SU-DHL-6 (cell line): ENCODE data around the gene AGBL4.

ENCODE experiments used
- H2AFZ ChIP-seq: fragments of 200-600 bp; sonication (generic); 2 replicates; pipeline ENCODE4 v1.6.1; 2014; ENCODE audit warnings: low read depth, mild to moderate bottlenecking, moderate library complexity, mixed read lengths, antibody characterized with exemption, low read length; ENCODE audit not compliant: severe bottlenecking
- H3F3A ChIP-seq: fragments of 200-600 bp; shearing (Covaris generic); 2 replicates; pipeline ENCODE4 v1.6.0; 2016; ENCODE audit warnings: antibody characterized with exemption, mild to moderate bottlenecking; ENCODE audit not compliant: insufficient read depth
- H3K27ac ChIP-seq: fragments of 200-600 bp; sonication (generic); 2 replicates; pipeline ENCODE4 v1.5.1; 2016; ENCODE audit warnings: low read depth, mild to moderate bottlenecking, low read length, moderate library complexity, mixed read lengths
- H3K27me3 ChIP-seq: fragments of 200-600 bp; sonication (generic), shearing (Covaris generic); 2 replicates; pipeline ENCODE4 v1.6.0; 2014; ENCODE audit warnings: mild to moderate bottlenecking, low read length
- H3K36me3 ChIP-seq: fragments of 200-600 bp; sonication (generic); 2 replicates; pipeline ENCODE4 v1.6.1; 2014; ENCODE audit warnings: mild to moderate bottlenecking, low read length, mixed read lengths
- H3K4me2 ChIP-seq: fragments of 300-600, 200-600 bp; shearing (Covaris generic), sonication (generic); 2 replicates; pipeline ENCODE4 v1.6.0; 2014; ENCODE audit warnings: low read length, low read depth, mild to moderate bottlenecking; ENCODE audit not compliant: poor library complexity, severe bottlenecking
- H3K4me3 ChIP-seq: fragments of 200-600 bp; sonication (generic); 2 replicates; pipeline ENCODE4 v1.5.1; 2014; ENCODE audit warnings: antibody characterized with exemption, low read length, mild to moderate bottlenecking, mixed read lengths; ENCODE audit not compliant: insufficient read depth, poor library complexity, severe bottlenecking
- H3K79me2 ChIP-seq: fragments of 200-600 bp; sonication (generic); 2 replicates; pipeline ENCODE4 v1.6.1; 2014; ENCODE audit warnings: mild to moderate bottlenecking, low read length, moderate library complexity; ENCODE audit not compliant: insufficient read depth
- H3K9ac ChIP-seq: fragments of 200-600 bp; sonication (generic); 2 replicates; pipeline ENCODE4 v1.7.0; 2014; ENCODE audit warnings: mild to moderate bottlenecking, low read length
- H3K9me2 ChIP-seq: fragments of 200-600 bp; sonication (generic); replicated peaks from 2 replicates; pipeline ENCODE4 v1.6.1; 2014; ENCODE audit warnings: low read length; ENCODE audit not compliant: insufficient read depth
- H3K9me3 ChIP-seq: fragments of 200-600 bp; sonication (generic); 2 replicates; pipeline ENCODE4 v1.6.1; 2014; ENCODE audit warnings: low read length, mixed read lengths; ENCODE audit not compliant: insufficient read depth
- H4K20me1 ChIP-seq: fragments of 200-600 bp; sonication (generic); 2 replicates; pipeline ENCODE4 v1.6.1; 2014; ENCODE audit warnings: low read depth, mild to moderate bottlenecking, antibody characterized with exemption, low read length, moderate library complexity, mixed read lengths
- CTCF ChIP-seq: fragments of 200-600 bp; sonication (generic); IDR thresholded peaks from one replicate; pipeline ENCODE4 v1.5.1; 2017; ENCODE audit warnings: antibody characterized with exemption, mild to moderate bottlenecking, low read length, moderate library complexity; ENCODE audit not compliant: insufficient read depth, poor library complexity, severe bottlenecking
- EZH2phosphoT487 ChIP-seq: fragments of 200-600 bp; sonication (generic), shearing (Covaris generic); conservative IDR thresholded peaks from 2 replicates; pipeline ENCODE4 v1.6.1; 2018; ENCODE audit warnings: mild to moderate bottlenecking, antibody characterized with exemption, low read length, moderate library complexity, mixed read lengths

The AGBL4 gene

GRCh38 chr1:49045371-49045770 lies 978.4 kb downstream of the AGBL4 start:
- Histone ChIP-seq H3K27ac (no peak overlapping the region), H3K27me3 (no peaks in the 10 kb centered on the region), H3K36me3 (no peaks in the 10 kb centered on the region), H3K9ac (no peak overlapping the region), H2AFZ (no peak overlapping the region), H3F3A (no peaks in the 10 kb centered on the region), H4K20me1 (no peaks in the 10 kb centered on the region), H3K79me2 (no peaks in the 10 kb centered on the region), H3K4me2 (no peak overlapping the region), H3K9me3 (no peaks in the 10 kb centered on the region), H3K4me3 (no peak overlapping the region), H3K9me2 (no peaks in the 10 kb centered on the region)
- TF ChIP-seq EZH2phosphoT487 (no peak), CTCF (no peak)

DNA sequence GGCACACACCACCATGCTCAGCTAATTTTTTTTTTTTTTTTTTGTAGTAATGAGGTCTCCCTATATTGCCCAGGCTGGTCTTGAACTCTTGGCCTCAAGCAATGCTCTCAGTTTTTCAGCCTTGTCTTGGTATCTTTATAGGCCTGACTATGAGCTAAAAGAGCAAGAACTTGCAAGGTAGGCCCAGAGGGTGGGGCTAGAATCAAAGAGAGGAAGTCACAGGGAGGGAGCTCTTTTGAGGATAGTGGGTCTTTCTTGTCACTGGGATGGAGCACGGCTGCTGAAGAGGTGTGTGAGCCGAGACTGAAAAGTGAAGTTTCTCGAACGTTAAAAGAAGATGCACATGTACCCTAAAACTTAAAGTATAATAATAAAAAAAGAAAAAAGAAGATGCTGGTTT lies 987.1 kb downstream of the AGBL4 start:
- Histone ChIP-seq H3K9me3 (no peaks in the 10 kb centered on the region), H3K27ac (no peak overlapping the region), H3K27me3 (no peaks in the 10 kb centered on the region), H3K9me2 (no peaks in the 10 kb centered on the region), H3K36me3 (no peaks in the 10 kb centered on the region), H4K20me1 (no peaks in the 10 kb centered on the region), H3K4me3 (no peak overlapping the region), H2AFZ (no peak overlapping the region), H3K9ac (no peak overlapping the region), H3K79me2 (no peaks in the 10 kb centered on the region), H3F3A (no peaks in the 10 kb centered on the region), H3K4me2 (no peak overlapping the region)
- no peak for TF ChIP-seq EZH2phosphoT487
- no peak for TF ChIP-seq CTCF

DNA sequence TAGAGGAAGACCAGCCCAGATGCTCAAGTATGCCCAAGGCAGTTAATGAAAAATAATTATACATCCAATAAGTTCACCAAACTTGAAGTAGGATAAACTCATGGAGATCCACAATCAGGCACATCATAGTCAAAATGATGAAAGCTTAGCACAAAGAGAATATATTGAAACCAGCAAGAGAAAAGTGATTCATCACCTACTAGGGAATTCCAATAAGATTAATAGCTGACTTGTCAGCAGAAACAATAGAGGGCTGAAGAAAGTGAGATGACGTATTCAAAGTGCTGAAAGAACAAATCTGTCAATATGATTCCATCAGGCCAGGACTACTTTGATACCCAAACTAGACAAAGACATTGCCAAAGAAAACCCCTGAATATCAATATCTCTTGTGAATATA lies 995.4 kb downstream of the AGBL4 start:
- Histone ChIP-seq H3K4me2 (no peak overlapping the region), H2AFZ (no peak overlapping the region), H4K20me1 (no peaks in the 10 kb centered on the region), H3K9ac (no peak overlapping the region), H3K36me3 (no peaks in the 10 kb centered on the region), H3K9me3 (no peaks in the 10 kb centered on the region), H3F3A (no peaks in the 10 kb centered on the region), H3K9me2 (no peaks in the 10 kb centered on the region), H3K27me3 (no peaks in the 10 kb centered on the region), H3K4me3 (no peak overlapping the region), H3K79me2 (no peaks in the 10 kb centered on the region), H3K27ac (no peak overlapping the region)
- TF ChIP-seq EZH2phosphoT487 (no peak), CTCF (no peak)
